T-helper 1 cell treated with Interleukin-12 subunit alpha and Interleukin-12 subunit beta and Interleukin-4 antibody, amounts not matched to agents 30 μg/mL and 1 μg/mL, for 36 hours (primary cell): ENCODE data around the gene PRKD1.

Source experiments
- H3K27ac Mint-ChIP-seq: one replicate; pipeline ENCODE4 v1.8.0; 2021; ENCODE audit warnings: mild to moderate bottlenecking, mixed read lengths
- H3K27me3 Mint-ChIP-seq: one replicate; pipeline ENCODE4 v1.8.0; 2021; ENCODE audit warnings: low read depth, mixed read lengths
- H3K36me3 Mint-ChIP-seq: one replicate; pipeline ENCODE4 v1.8.0; 2021; ENCODE audit warnings: low read depth, mixed read lengths
- H3K4me1 Mint-ChIP-seq: one replicate; pipeline ENCODE4 v1.8.0; 2021; ENCODE audit warnings: low read depth, mixed read lengths
- H3K4me3 Mint-ChIP-seq: one replicate; pipeline ENCODE4 v1.8.0; 2021; ENCODE audit warnings: mild to moderate bottlenecking, moderate library complexity, mixed read lengths
- H3K9me3 Mint-ChIP-seq: one replicate; pipeline ENCODE4 v1.8.0; 2021; ENCODE audit warnings: mixed read lengths

PRKD1 gene

DNA sequence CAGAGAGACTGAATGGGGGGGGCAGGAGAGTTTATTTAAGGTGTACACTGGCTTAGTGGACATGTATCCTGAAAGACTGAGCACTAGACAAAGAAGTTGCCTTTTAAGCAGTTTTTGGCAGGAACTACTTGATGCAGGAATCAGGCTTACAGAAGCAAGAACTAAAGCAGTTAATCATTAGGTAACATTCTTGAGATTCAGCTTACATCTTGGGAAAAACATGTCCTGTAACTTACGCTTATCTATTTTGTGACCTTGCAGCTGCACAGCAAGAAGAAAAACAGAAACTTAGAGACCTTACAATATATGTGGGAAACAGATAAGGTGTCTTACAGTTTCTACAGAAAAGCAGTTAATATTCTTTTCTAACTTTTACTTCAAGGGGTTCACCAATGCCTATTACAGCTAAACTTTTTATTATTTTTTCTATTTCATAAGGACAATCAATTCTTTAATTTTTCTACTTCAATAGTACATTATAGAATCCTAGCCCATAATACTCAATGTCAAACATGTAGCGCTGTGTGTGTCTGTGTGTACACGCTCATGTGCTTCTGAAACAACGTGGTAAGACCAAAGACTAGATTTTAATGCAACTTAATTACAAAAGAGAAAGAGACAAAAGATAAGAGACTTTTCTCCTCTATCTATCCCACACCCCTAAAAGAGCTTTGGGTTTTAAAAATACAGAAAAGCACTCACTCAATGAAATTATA lies 276.9 kb downstream of the PRKD1 start:
- Mint-ChIP-seq H3K27me3 (no peaks in the 10 kb centered on the region), H3K9me3 (peaks cover 33% of the 10 kb centered on the region), H3K4me3 (no peak overlapping the region), H3K4me1 (no peaks in the 10 kb centered on the region), H3K27ac (no peak overlapping the region), H3K36me3 (no peaks in the 10 kb centered on the region)

DNA sequence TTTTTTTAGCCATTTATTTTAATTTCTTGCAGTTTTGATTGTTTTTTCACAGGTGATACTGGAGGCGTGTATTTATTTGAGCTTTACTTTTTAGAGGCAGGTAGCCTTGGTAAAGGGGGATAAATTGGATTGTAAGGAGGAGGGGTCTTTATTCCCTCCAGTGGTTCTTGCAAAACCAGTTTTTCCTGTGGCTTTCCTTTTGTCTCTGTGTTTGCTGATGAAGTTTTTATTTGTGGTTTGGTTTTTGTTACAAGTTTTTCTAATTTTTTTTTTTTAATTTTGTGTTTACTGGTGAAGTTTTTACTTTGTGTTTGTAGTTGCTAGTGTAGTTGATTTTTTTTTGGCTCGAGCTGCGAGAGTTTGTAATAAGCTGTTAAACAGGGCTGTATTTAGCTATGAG lies 278.5 kb downstream of the PRKD1 start:
- H3K27me3 Mint-ChIP-seq: no peaks in the 10 kb centered on the region
- no peaks in the 10 kb centered on the region for H3K36me3 Mint-ChIP-seq
- no peaks in the 10 kb centered on the region for H3K4me1 Mint-ChIP-seq
- H3K27ac Mint-ChIP-seq: no peak overlapping the region
- no peak overlapping the region for H3K4me3 Mint-ChIP-seq
- H3K9me3 Mint-ChIP-seq: peaks cover 36% of the 10 kb centered on the region

DNA sequence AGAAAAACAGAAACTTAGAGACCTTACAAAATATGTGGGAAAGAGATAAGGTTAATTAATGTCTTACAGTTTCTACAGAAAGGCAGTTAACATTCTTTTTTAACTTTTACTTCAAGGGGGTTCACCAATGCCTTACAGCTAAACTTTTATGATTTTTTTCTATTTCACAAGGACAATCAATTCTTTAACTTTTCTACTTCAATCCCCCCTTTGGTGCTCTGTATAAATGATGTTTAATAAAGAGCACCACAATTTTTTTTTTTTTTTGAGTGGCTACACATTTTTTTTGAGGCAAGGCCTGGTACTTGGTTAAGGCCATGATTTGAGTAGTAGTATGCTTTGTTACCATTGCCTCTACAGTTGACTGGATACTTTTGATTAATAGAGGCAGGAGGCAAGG lies 279.6 kb downstream of the PRKD1 start:
- no peaks in the 10 kb centered on the region for H3K36me3 Mint-ChIP-seq
- peaks cover 36% of the 10 kb centered on the region for H3K9me3 Mint-ChIP-seq
- no peaks in the 10 kb centered on the region for H3K27me3 Mint-ChIP-seq
- no peak overlapping the region for H3K4me3 Mint-ChIP-seq
- H3K4me1 Mint-ChIP-seq: no peaks in the 10 kb centered on the region
- no peak overlapping the region for H3K27ac Mint-ChIP-seq

DNA sequence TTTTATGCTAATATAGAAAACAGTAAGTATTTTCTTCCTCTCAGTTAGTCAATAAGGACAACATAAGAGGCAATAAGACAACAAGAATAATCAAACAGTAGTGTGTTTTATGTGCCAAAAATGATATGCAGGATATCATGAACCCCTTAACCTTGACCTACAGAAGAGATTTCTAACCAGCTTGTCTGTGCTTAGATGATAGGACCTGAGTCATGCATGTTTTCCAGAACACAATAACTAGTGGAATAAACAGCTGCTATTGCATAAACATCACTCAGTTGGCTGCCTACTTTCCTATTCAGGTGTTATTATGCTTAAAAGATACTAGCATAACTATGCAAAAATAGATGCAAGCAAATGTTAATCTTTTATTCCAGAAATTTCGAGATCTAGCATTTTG lies 282.5 kb downstream of the PRKD1 start:
- no peaks in the 10 kb centered on the region for H3K27me3 Mint-ChIP-seq
- H3K4me1 Mint-ChIP-seq: no peaks in the 10 kb centered on the region
- H3K4me3 Mint-ChIP-seq: no peak overlapping the region
- H3K9me3 Mint-ChIP-seq: peaks cover 30% of the 10 kb centered on the region
- H3K27ac Mint-ChIP-seq: no peak overlapping the region
- no peaks in the 10 kb centered on the region for H3K36me3 Mint-ChIP-seq

DNA sequence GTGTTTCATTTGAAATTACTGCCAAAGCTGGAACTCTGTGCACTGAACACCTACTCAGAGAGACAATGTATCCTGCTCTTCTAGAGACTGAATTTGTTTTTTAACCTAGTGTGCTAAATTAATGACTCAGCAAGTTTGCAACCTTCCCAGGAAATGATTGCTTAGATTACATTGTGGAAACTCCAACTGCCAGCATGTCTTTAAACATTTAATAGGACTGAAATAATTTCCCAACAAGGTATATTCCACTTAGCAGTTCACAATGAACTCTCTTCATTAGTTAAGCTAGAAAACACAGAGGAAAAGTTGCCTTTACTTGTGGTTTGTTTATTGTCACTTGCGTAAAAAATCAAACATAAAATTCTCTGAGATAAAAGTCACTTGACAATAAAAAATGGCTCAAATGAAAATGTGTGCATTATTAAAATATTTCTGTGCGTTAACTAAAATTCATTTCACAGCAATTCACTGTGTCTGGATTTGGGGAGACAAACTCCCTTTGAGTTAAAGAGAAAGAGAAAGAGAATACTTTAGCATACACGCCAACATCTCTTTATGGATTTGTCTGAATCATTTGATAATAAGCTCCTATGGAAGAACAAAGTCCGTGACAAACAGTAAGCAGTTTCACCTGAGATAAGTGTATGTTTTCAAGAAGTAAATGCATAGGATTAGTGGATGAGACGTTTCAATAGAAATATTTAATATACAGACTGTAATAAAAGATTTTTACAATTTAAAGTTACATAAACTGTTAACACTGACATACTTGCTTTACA lies 284.0 kb downstream of the PRKD1 start:
- Mint-ChIP-seq H3K27ac (no peak overlapping the region), H3K9me3 (peaks cover 17% of the 10 kb centered on the region), H3K36me3 (no peaks in the 10 kb centered on the region), H3K4me1 (no peaks in the 10 kb centered on the region), H3K4me3 (no peak overlapping the region), H3K27me3 (no peaks in the 10 kb centered on the region)

DNA sequence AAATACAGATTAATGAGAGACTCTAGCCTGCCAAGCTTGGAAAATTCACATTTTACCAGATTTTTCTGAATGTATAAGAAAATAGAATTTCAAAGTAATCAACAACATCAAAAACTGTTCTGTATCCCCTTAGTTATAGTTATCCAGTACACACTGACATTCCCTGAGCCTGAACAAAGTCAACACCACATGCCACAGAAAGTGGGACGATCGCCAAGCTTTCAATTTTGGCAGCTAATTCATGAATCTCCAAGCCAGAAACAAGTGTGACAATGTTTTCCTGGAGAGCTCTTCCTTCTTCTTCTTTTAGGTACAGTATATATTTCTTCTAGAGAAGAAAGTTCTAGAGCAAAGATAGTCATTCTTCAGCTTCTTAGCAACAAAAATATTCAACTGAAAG lies 290.2 kb downstream of the PRKD1 start:
- H3K27me3 Mint-ChIP-seq: no peaks in the 10 kb centered on the region
- peaks cover 24% of the 10 kb centered on the region for H3K9me3 Mint-ChIP-seq
- H3K4me1 Mint-ChIP-seq: no peaks in the 10 kb centered on the region
- no peaks in the 10 kb centered on the region for H3K36me3 Mint-ChIP-seq
- H3K27ac Mint-ChIP-seq: no peak overlapping the region
- no peak overlapping the region for H3K4me3 Mint-ChIP-seq

DNA sequence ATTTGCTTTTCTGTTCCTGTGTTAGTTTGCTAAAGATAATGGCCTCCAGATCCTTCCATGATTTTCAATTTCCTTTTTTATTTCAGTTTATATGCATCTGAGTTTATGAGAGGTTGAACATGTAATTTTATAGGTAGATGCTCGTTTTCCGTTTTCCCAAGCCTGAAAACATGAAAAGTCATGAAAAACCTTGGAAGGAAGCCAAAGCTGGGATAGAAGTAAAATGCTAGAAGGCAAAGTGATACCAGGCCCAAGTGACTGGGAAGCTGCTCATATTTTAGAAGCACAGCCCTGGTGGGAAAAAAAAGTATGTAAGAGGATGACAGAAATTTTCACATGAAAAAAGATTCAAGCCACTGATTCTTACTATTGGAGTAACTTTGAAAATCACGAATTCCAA lies 290.8 kb downstream of the PRKD1 start:
- H3K36me3 Mint-ChIP-seq: no peaks in the 10 kb centered on the region
- H3K27ac Mint-ChIP-seq: no peak overlapping the region
- H3K27me3 Mint-ChIP-seq: no peaks in the 10 kb centered on the region

DNA sequence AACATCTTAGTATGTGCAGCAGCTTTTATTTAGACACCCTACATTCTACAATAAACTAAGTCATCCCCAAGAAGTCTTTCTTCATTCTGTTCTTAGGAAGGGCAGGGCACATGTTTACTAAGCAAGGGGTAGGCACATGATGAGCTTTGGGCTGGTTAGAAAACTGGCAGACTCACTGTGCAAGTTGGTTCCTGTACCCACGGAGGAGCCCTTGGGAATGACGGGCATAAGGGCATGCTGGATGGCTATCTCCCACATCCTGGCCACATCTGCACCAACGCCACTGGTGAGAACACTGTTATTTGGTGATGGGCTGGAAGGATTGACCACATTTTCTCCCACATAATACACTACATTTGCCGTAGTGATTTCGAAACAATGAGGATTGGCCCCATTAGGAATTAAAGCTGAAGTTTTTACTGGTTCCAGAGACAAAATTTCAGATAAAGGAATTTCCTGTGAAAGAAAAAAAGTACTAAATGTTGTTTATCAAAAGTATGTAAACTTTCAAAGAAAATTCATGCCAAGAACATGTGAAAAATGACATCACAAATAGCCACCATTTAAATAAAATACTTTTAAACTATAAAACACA lies 297.0 kb downstream of the PRKD1 start:
- Mint-ChIP-seq H3K9me3 (peaks cover 24% of the 10 kb centered on the region), H3K27me3 (no peaks in the 10 kb centered on the region), H3K4me3 (no peak overlapping the region), H3K27ac (no peak overlapping the region), H3K36me3 (no peaks in the 10 kb centered on the region), H3K4me1 (no peaks in the 10 kb centered on the region)

More for the DNA sequence above, 290.8 kb downstream of the PRKD1 start:
- Mint-ChIP-seq H3K9me3 (peaks cover 25% of the 10 kb centered on the region), H3K4me1 (no peaks in the 10 kb centered on the region), H3K4me3 (no peak overlapping the region)

DNA sequence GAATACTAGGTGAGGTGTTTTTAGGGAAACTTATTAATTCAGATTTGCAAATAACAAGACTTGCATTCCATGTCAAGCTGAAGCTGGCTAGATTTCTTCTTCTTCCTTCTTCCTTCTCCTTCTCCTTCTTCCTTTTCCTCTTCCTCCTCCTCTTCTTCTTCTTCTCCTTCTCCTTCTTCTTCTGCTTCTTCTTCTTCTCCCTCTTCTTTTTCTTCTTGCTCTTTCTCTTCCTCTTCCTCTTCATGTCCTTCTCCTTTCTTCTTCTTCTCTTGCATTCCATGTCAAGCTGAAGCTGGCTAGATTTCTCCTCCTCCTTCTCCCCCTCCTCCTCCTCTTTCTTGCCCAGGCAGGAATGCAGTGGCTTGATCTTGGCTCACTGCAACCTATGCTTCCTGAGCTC lies 297.8 kb downstream of the PRKD1 start:
- Mint-ChIP-seq H3K4me1 (no peaks in the 10 kb centered on the region), H3K4me3 (no peak overlapping the region), H3K9me3 (peaks cover 28% of the 10 kb centered on the region), H3K27me3 (no peaks in the 10 kb centered on the region), H3K27ac (no peak overlapping the region), H3K36me3 (no peaks in the 10 kb centered on the region)

DNA sequence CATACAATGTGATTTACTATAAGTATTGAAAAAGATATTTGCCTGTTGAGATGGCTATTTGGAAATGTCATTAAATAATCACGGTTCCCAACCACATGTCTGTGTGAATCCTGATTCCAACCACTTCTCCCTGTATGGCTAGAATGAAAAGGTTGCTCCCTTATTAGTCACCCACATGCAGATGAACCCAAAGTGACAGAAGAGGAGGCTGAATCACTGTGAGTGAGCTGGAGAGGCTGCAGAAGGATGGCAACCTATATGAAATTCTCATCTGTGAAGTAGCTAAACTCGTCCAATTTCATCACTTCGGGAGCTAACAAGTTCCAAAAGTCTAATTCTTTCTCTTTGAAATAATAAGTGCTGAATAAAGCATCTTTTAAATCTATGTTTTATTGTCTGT lies 300.5 kb downstream of the PRKD1 start:
- no peaks in the 10 kb centered on the region for H3K27me3 Mint-ChIP-seq
- H3K27ac Mint-ChIP-seq: no peak overlapping the region
- H3K4me1 Mint-ChIP-seq: no peaks in the 10 kb centered on the region
- peaks cover 15% of the 10 kb centered on the region for H3K9me3 Mint-ChIP-seq
- H3K36me3 Mint-ChIP-seq: no peaks in the 10 kb centered on the region
- H3K4me3 Mint-ChIP-seq: no peak overlapping the region

DNA sequence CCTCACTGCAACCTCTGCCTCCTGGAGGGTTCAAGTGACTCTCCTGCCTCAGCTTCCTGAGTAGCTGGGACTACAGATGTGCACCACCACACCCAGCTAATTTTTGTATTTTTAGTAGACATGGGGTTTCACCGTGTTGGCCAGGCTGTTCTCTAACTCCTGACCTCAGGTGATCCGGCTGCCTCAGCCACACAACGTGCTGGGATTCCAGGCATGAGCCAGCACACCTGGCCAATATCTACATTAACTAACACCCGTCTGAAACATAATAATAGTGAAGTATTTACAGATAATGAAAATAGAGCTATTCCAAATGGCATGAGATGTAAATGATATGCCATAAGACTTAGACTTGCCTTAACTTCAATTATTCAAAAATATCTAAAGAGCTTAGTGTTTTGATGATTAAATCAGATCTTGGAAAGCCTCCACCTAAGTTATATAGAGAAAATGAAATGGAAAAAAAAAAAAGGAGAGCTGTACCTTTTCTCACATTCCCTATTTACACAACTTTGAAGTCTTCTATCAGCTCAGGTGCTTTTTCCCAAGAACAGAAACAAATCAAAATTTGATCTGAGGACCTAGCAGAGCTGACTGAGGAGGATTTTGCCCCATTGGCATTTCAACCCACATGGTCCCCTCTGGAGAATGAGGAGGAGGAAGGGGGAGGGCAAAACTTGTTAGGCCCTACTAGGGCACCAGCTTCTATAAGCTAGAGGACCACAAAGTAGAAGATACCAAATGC lies 309.2 kb downstream of the PRKD1 start:
- no peak overlapping the region for H3K27ac Mint-ChIP-seq
- H3K4me1 Mint-ChIP-seq: no peaks in the 10 kb centered on the region
- no peaks in the 10 kb centered on the region for H3K36me3 Mint-ChIP-seq
- peaks cover 23% of the 10 kb centered on the region for H3K9me3 Mint-ChIP-seq
- no peak overlapping the region for H3K4me3 Mint-ChIP-seq
- no peaks in the 10 kb centered on the region for H3K27me3 Mint-ChIP-seq

DNA sequence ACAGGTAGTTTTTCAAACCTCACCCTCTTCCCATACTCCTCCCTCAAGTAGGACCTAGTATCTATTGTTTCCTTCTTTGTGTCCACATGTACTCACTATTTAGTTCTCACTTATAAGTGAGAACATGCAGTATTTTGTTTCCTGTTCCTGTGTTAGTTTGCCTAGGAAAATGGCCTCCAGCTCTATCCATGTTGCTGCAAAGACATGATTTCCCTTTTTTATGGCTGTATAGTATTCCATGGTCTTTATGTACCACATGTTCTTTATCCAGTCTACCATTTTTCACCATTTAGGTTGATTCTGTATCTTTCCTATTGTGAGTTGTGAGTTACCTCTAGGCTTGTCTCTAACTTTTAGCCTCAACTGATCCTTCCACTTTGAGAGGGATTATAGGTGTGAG lies 310.7 kb downstream of the PRKD1 start:
- Mint-ChIP-seq H3K4me1 (no peaks in the 10 kb centered on the region), H3K9me3 (peaks cover 21% of the 10 kb centered on the region), H3K27me3 (no peaks in the 10 kb centered on the region), H3K36me3 (no peaks in the 10 kb centered on the region), H3K27ac (no peak overlapping the region), H3K4me3 (no peak overlapping the region)

DNA sequence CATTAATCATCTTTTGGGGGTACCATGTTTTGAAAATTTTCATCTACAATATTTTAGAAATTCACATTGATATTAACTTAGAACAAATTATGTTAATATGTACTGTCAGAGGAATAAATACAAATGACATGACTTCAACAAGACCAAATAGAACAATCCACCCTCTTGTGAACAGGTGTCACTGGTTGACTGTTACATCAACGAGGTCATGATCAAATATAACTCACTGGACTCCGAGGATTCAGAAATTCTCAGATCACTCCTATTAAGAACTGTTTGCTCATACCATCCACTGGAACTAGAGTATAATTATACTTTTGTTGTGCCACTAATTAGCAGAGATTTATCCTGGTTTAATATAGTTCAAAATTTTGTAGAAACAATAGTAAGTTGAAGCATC lies 318.8 kb downstream of the PRKD1 start:
- no peaks in the 10 kb centered on the region for H3K27me3 Mint-ChIP-seq
- no peak overlapping the region for H3K27ac Mint-ChIP-seq
- peaks cover 20% of the 10 kb centered on the region for H3K9me3 Mint-ChIP-seq
- H3K36me3 Mint-ChIP-seq: no peaks in the 10 kb centered on the region
- H3K4me3 Mint-ChIP-seq: no peak overlapping the region
- H3K4me1 Mint-ChIP-seq: no peaks in the 10 kb centered on the region

DNA sequence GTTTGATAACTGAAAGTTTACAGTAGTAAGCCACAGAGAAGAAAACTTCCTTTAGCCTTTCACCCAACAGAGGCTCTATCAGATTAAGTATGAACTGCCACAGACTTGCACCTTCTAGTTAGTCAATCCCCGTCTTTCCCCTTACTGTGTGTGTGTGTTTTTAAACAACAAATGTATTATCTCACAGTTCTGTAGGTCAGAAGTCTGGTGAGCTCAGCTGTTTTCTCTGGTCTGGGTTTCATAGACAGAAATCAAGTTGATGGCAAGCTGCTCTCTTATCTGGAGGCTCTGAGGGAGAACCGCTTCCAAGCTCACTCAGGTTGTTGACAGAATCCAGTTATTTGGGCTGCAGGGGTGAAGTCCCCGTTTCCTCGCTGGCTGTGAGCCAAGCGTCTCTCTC lies 320.5 kb downstream of the PRKD1 start:
- Mint-ChIP-seq H3K4me3 (no peak overlapping the region), H3K4me1 (no peaks in the 10 kb centered on the region), H3K27ac (no peak overlapping the region), H3K27me3 (no peaks in the 10 kb centered on the region), H3K9me3 (peaks cover 15% of the 10 kb centered on the region), H3K36me3 (no peaks in the 10 kb centered on the region)
